Measurements from ENCODE around the gene ALKBH6. TPM values are rescaled to one million over a fixed set of nuclear protein-coding genes. Genes with fewer than 3 reads are reported as not detected.
A peak's percentile ranks its signal among the peaks of the same experiment; 100 is the strongest.

The ALKBH6 gene
- total and polyA plus RNA-seq, 9 of the 15 experiments (the other 6 are each of a cell fraction or from before 2014, with no cell fraction given): 0.67 to 62.0 (median 34.5) TPM

- no peak for TF ChIP-seq SP2 (IDR thresholded peaks at IDR 0.05; ENCODE audit: extremely low read depth, low read depth, low read length, poor library complexity, severe bottlenecking)
- TF ChIP-seq PTTG1 (tag; IDR thresholded peaks at IDR 0.05; ENCODE audit: low read depth): no peak
- TF ChIP-seq TAF9B (IDR thresholded peaks at IDR 0.05; ENCODE audit: partially characterized antibody): peak; percentile 83
- TF ChIP-seq COPS2 (conservative IDR thresholded peaks at IDR 0.05): no peak
- peak; percentile 37; the same call in 1 of the 2 replicates for TF ChIP-seq EGR1 (conservative IDR thresholded peaks at IDR 0.05)
- peak; percentile 81 for TF ChIP-seq DIDO1 (tag; IDR thresholded peaks at IDR 0.05; ENCODE audit: low read depth)
- TF ChIP-seq SFPQ (IDR thresholded peaks at IDR 0.05; ENCODE audit: low read depth, low read length): no peak
- TF ChIP-seq CEBPZ (IDR thresholded peaks at IDR 0.05; ENCODE audit: borderline replicate concordance, low read depth, low read length): no peak
- peak in 1 of 2 experiments; percentile 75; a peak in 2 of 4 replicates for TF ChIP-seq ZNF639 (CRISPR knock-in tag; conservative IDR thresholded peaks at IDR 0.05 in 1 of 2, IDR thresholded peaks at IDR 0.05 in 1 of 2)
- TF ChIP-seq ZBTB1 (CRISPR knock-in tag; IDR thresholded peaks at IDR 0.05; ENCODE audit: borderline replicate concordance, low read depth): peak; percentile 27; the same call in 1 of the 2 replicates
- TF ChIP-seq MAFG (tag; conservative IDR thresholded peaks at IDR 0.05): no peak
- TF ChIP-seq ZNF444 (CRISPR knock-in tag; IDR thresholded peaks at IDR 0.05): no peak
- TF ChIP-seq ZNF696 (CRISPR knock-in tag; conservative IDR thresholded peaks at IDR 0.05): no peak
- no peak for TF ChIP-seq JUNB (CRISPR knock-in tag; conservative IDR thresholded peaks at IDR 0.05)
- no peak for TF ChIP-seq ZNF282 (CRISPR knock-in tag; IDR thresholded peaks at IDR 0.05)
- TF ChIP-seq KDM4B (IDR thresholded peaks at IDR 0.05; ENCODE audit: borderline replicate concordance in 2 of 2, low read depth in 1 of 2): no peak; a peak in 1 of 4 replicates
- peak; percentile 16 to 38; a peak in 3 of 4 replicates for TF ChIP-seq TRIM24 (IDR thresholded peaks at IDR 0.05)
- TF ChIP-seq SMC3 (conservative IDR thresholded peaks at IDR 0.05; ENCODE audit: insufficient read depth, low read depth, low read length): no peak
- no peak for TF ChIP-seq TCF3 (CRISPR knock-in tag; IDR thresholded peaks at IDR 0.05)
- TF ChIP-seq TBP (optimal IDR thresholded peaks at IDR 0.05; ENCODE audit: low read depth, low read length): no peak
- TF ChIP-seq BRD4 (IDR thresholded peaks at IDR 0.05): no peak
- TF ChIP-seq SNRNP70 (optimal IDR thresholded peaks at IDR 0.05; ENCODE audit: low read depth, low read length): no peak
Observed at GRCh38 chr19:36054119-36054732, 40.2 kb upstream of the ALKBH6 start, which contains the start of gene THAP8 (continued).

Data from K562 (cell line).